ENCODE data around the gene UBE2N. TPM values are rescaled to one million over a fixed set of nuclear protein-coding genes. Genes with fewer than 3 reads are reported as not detected.

Gene UBE2N
- total and polyA plus RNA-seq, 2 of the 8 experiments (the other 6 are each of a cell fraction or from before 2014, with no cell fraction given), result 108 to 225 TPM

DNA sequence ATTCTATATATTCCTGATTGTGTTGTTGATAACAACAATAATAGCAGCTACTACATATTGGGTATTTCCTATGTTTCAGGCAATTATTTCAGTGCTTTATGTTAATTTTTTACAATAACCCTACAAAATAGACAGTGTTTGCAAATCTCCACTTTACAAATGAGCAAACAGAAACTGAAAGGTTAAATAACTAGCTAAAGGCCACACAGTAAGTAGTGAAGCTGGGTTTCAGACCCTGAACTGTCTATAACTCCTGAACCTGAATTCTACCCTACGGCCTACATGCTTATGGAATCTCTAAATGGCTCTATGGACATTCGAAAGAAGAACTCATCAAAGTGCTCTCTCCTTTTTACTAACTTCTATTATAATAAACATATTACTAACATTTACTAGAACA, 83.7 kb downstream of the UBE2N start:
- H2AFZ ChIP-seq (ENCODE audit: low read length), result no peak overlapping the region
- H2BK15ac ChIP-seq (ENCODE audit: low read length), result no peak overlapping the region
- H3K4me3 ChIP-seq (ENCODE audit: extremely low read depth in 1 of 4, insufficient read depth in 2 of 4, low read depth in 3 of 4, low read length in 4 of 4), result no peak overlapping the region
- no peak overlapping the region for H3K18ac ChIP-seq (ENCODE audit: extremely low read depth, low read length)
- CTCF ChIA-PET (ENCODE audit: partially characterized antibody), result interaction anchor here (0.9 kb wide), 1 partner anchor 8 kb away, joined by 4 read pairs; no protein-coding TSS in a partner anchor
- no peaks in the 10 kb centered on the region for H3K27me3 ChIP-seq (replicated peaks in 1 of 4; ENCODE audit: control insufficient read depth in 3 of 4, extremely low read depth in 1 of 4, insufficient read depth in 3 of 4, low read length in 3 of 4)
- H3K4me2 ChIP-seq (ENCODE audit: insufficient read depth in 1 of 2, low read depth in 2 of 2, low read length in 2 of 2), result no peak overlapping the region
- no peak overlapping the region for H4K91ac ChIP-seq (replicated peaks; ENCODE audit: insufficient read length, low read length)
- no peaks in the 10 kb centered on the region for H3K23me2 ChIP-seq (ENCODE audit: low read depth, low read length)
- no peak overlapping the region for H4K8ac ChIP-seq (ENCODE audit: extremely low read depth, insufficient read depth, low read length)
- no peak overlapping the region for H2BK20ac ChIP-seq (ENCODE audit: low read length)
- 87% methylated on average over 2 of the region's 2 CpGs; no CpG with 5 or more reads in 1 of the 2 experiments for WGBS, 2 experiments (ENCODE audit: extremely low coverage in 1 of 2, insufficient coverage in 1 of 2, insufficient read length in 1 of 2, insufficient replicate concordance in 2 of 2, low coverage in 1 of 2, low lambda C conversion rate in 2 of 2, missing lambda C conversion rate in 1 of 2)
- FAIRE-seq (no peak), DNase-seq (ENCODE audit: low read depth in 1 of 2, low spot score in 2 of 2) (no peak)
- H2BK120ac ChIP-seq (replicated peaks; ENCODE audit: low read depth, low read length), result no peak overlapping the region
- no peak overlapping the region for H2BK12ac ChIP-seq (ENCODE audit: low read depth, low read length)
- POLR2A ChIA-PET (ENCODE audit: partially characterized antibody), result no interaction called here
- no peak overlapping the region for H3K56ac ChIP-seq (replicated peaks; ENCODE audit: insufficient read length, low read depth, low read length)
- H3K9me3 ChIP-seq (ENCODE audit: insufficient read depth in 2 of 2, low read depth in 1 of 2, low read length in 1 of 2), result no peaks in the 10 kb centered on the region
- H3K9ac ChIP-seq (replicated peaks in 1 of 4; ENCODE audit: extremely low read depth in 1 of 4, low read depth in 3 of 4, low read length in 3 of 4), result no peak overlapping the region
- no peak overlapping the region for H2BK5ac ChIP-seq (ENCODE audit: low read depth, low read length)
- no peaks in the 10 kb centered on the region for H3K79me1 ChIP-seq (ENCODE audit: low read depth, low read length)
- H3K27ac ChIP-seq (ENCODE audit: low read depth, low read length), result no peak overlapping the region
- H3K23ac ChIP-seq (ENCODE audit: insufficient read length), result no peak overlapping the region
- H4K5ac ChIP-seq (ENCODE audit: insufficient read length, low read depth, low read length), result no peak overlapping the region
- no peaks in the 10 kb centered on the region for H4K20me1 ChIP-seq (replicated peaks in 1 of 2; ENCODE audit: control insufficient read depth in 1 of 2, insufficient read depth in 2 of 2, low read length in 2 of 2)
- no peak overlapping the region for H3K14ac ChIP-seq (ENCODE audit: insufficient read length)
- no peak overlapping the region for H2AK5ac ChIP-seq (ENCODE audit: low read depth, low read length)
- H3K4me1 ChIP-seq (replicated peaks in 1 of 4; ENCODE audit: control insufficient read depth in 3 of 4, insufficient read depth in 4 of 4, low read length in 3 of 4), result no peaks in the 10 kb centered on the region
- no peaks in the 10 kb centered on the region for H3K36me3 ChIP-seq (ENCODE audit: control insufficient read depth in 2 of 4, insufficient read depth in 4 of 4, low read length in 3 of 4)
- no peaks in the 10 kb centered on the region for H3K79me2 ChIP-seq (ENCODE audit: control insufficient read depth in 1 of 2, insufficient read depth in 2 of 2, low read length in 2 of 2)
- H3K4ac ChIP-seq (replicated peaks; ENCODE audit: insufficient read length, low read depth, low read length), result no peak overlapping the region
- TF ChIP-seq NRF1 (IDR thresholded peaks at IDR 0.05; ENCODE audit: low read depth, low read length), result no peak
- TF ChIP-seq SIN3A (conservative IDR thresholded peaks at IDR 0.05 in 1 of 2, IDR thresholded peaks at IDR 0.05 in 1 of 2; ENCODE audit: low read depth in 1 of 2, low read length in 2 of 2), result no peak
- TF ChIP-seq BCL11A (IDR thresholded peaks at IDR 0.05; ENCODE audit: low read depth in 2 of 2, low read length in 2 of 2), result no peak
- no peak for TF ChIP-seq HDAC6 (IDR thresholded peaks at IDR 0.05; ENCODE audit: low read depth, low read length)
